Measurements from ENCODE around the gene COL1A2. TPM values are rescaled to one million over a fixed set of nuclear protein-coding genes. Genes with fewer than 3 reads are reported as not detected.

The COL1A2 gene
- total and polyA plus RNA-seq, 2 of the 8 experiments (the other 6 are each of a cell fraction or from before 2014, with no cell fraction given), result 45.2 to 87.2 TPM

- no peak overlapping the region for H2AFZ ChIP-seq (ENCODE audit: low read length)
- H3K23me2 ChIP-seq (ENCODE audit: low read depth, low read length), result no peaks in the 10 kb centered on the region
- no peak for DNase-seq (ENCODE audit: low read depth in 1 of 2, low spot score in 2 of 2)
- H3K23ac ChIP-seq (ENCODE audit: insufficient read length), result no peak overlapping the region
- POLR2A ChIA-PET (ENCODE audit: partially characterized antibody), result no interaction called here
- no peak overlapping the region for H4K5ac ChIP-seq (ENCODE audit: insufficient read length, low read depth, low read length)
- H3K4me3 ChIP-seq (ENCODE audit: extremely low read depth in 1 of 4, insufficient read depth in 2 of 4, low read depth in 3 of 4, low read length in 4 of 4), result no peak overlapping the region
- H2AK5ac ChIP-seq (ENCODE audit: low read depth, low read length), result no peak overlapping the region
- H3K18ac ChIP-seq (ENCODE audit: extremely low read depth, low read length), result no peak overlapping the region
- H3K27ac ChIP-seq (ENCODE audit: low read depth, low read length), result no peak overlapping the region
- CTCF ChIA-PET (ENCODE audit: partially characterized antibody), result interaction anchor here (1.4 to 12.4 kb wide), 4 partner anchors 9 to 110 kb away, joined by 4 to 372 read pairs (median 7); partner anchors contain the start of gene COL1A2
- H2BK5ac ChIP-seq (ENCODE audit: low read depth, low read length), result no peak overlapping the region
- peaks cover 7 to 92% (median 43%) of the 10 kb centered on the region in 4 experiments for H3K36me3 ChIP-seq (ENCODE audit: control insufficient read depth in 2 of 4, insufficient read depth in 4 of 4, low read length in 3 of 4)
- H4K91ac ChIP-seq (replicated peaks; ENCODE audit: insufficient read length, low read length), result no peak overlapping the region
- no peak overlapping the region for H3K4ac ChIP-seq (replicated peaks; ENCODE audit: insufficient read length, low read depth, low read length)
- H3K4me2 ChIP-seq (ENCODE audit: insufficient read depth in 1 of 2, low read depth in 2 of 2, low read length in 2 of 2), result no peak overlapping the region
- H2BK12ac ChIP-seq (ENCODE audit: low read depth, low read length), result no peak overlapping the region
- H3K79me2 ChIP-seq (ENCODE audit: control insufficient read depth in 1 of 2, insufficient read depth in 2 of 2, low read length in 2 of 2), result no peaks in the 10 kb centered on the region
- H3K14ac ChIP-seq (ENCODE audit: insufficient read length), result no peak overlapping the region
- no peaks in the 10 kb centered on the region for H4K20me1 ChIP-seq (replicated peaks in 1 of 2; ENCODE audit: control insufficient read depth in 1 of 2, insufficient read depth in 2 of 2, low read length in 2 of 2)
- no peaks in the 10 kb centered on the region for H3K27me3 ChIP-seq (replicated peaks in 1 of 4; ENCODE audit: control insufficient read depth in 3 of 4, extremely low read depth in 1 of 4, insufficient read depth in 3 of 4, low read length in 3 of 4)
- no peaks in the 10 kb centered on the region for H3K79me1 ChIP-seq (ENCODE audit: low read depth, low read length)
- no peak overlapping the region for H3K56ac ChIP-seq (replicated peaks; ENCODE audit: insufficient read length, low read depth, low read length)
- H3K9me3 ChIP-seq (ENCODE audit: insufficient read depth in 2 of 2, low read depth in 1 of 2, low read length in 1 of 2), result no peaks in the 10 kb centered on the region
- H3K9ac ChIP-seq (replicated peaks in 1 of 4; ENCODE audit: extremely low read depth in 1 of 4, low read depth in 3 of 4, low read length in 3 of 4), result no peak overlapping the region
- no peak overlapping the region for H2BK20ac ChIP-seq (ENCODE audit: low read length)
- no peak overlapping the region for H2BK120ac ChIP-seq (replicated peaks; ENCODE audit: low read depth, low read length)
- H3K4me1 ChIP-seq (replicated peaks in 1 of 4; ENCODE audit: control insufficient read depth in 3 of 4, insufficient read depth in 4 of 4, low read length in 3 of 4), result no peaks in the 10 kb centered on the region
- no peak overlapping the region for H4K8ac ChIP-seq (ENCODE audit: extremely low read depth, insufficient read depth, low read length)
- no peak for TF ChIP-seq POU5F1 (IDR thresholded peaks at IDR 0.05; ENCODE audit: low read depth, low read length)
- TF ChIP-seq HDAC6 (IDR thresholded peaks at IDR 0.05; ENCODE audit: low read depth, low read length), result no peak
- no peak for TF ChIP-seq TAF7 (optimal IDR thresholded peaks at IDR 0.05; ENCODE audit: borderline replicate concordance, low read depth, low read length)
- TF ChIP-seq RNF2 (IDR thresholded peaks at IDR 0.05; ENCODE audit: borderline replicate concordance, low read depth, low read length, missing control alignments, poor library complexity, severe bottlenecking), result no peak
- no peak overlapping the region for H2BK15ac ChIP-seq (ENCODE audit: low read length)
- WGBS, 2 experiments (ENCODE audit: extremely low coverage in 1 of 2, insufficient coverage in 1 of 2, insufficient read length in 1 of 2, insufficient replicate concordance in 2 of 2, low coverage in 1 of 2, low lambda C conversion rate in 2 of 2, missing lambda C conversion rate in 1 of 2), result 85% methylated on average over 1 of the region's 1 CpG; no CpG with 5 or more reads in 1 of the 2 experiments
- FAIRE-seq, result no peak
These were observed 8.9 kb downstream of the COL1A2 start for GRCh38 chr7:94403546-94403945.
